HG03432 (cell line): ENCODE measurements around the gene UGT1A5.

Source experiments
- ATAC-seq: cut with Tn5 transposase; IDR thresholded peaks from one replicate; pipeline ENCODE4 v1.9.1; 2021; ENCODE audit warnings: mild to moderate bottlenecking, moderate library complexity; ENCODE audit not compliant: unreplicated experiment

UGT1A5 gene

GRCh38 chr2:233712611-233713261, at the start of gene UGT1A5:
Gene UGT1A5 (plus strand): TSS chr2:233712907. CDS start chr2:233712992, 85 bp downstream.
- no peak for ATAC-seq

- ATAC-seq: no peak
These were observed 48.8 kb upstream of the UGT1A5 start for GRCh38 chr2:233663911-233664310.

- ATAC-seq: no peak
These were observed 44.0 kb upstream of the UGT1A5 start for GRCh38 chr2:233668605-233669260.

GRCh38 chr2:233671290-233672161, 41.2 kb upstream of the UGT1A5 start, which contains the start of gene UGT1A9:
Gene UGT1A9 (plus strand): TSS chr2:233671898. CDS start chr2:233671935, 37 bp downstream.
- ATAC-seq: no peak

GRCh38 chr2:233672886-233673285, 39.8 kb upstream of the UGT1A5 start:
- no peak for ATAC-seq

GRCh38 chr2:233673896-233674295, 38.8 kb upstream of the UGT1A5 start:
- no peak for ATAC-seq

- ATAC-seq: no peak
These were observed 38.4 kb upstream of the UGT1A5 start for GRCh38 chr2:233674314-233674713.

- ATAC-seq: no peak
These were observed 37.7 kb upstream of the UGT1A5 start for GRCh38 chr2:233674995-233675394.

GRCh38 chr2:233676046-233676445, 36.7 kb upstream of the UGT1A5 start:
- ATAC-seq: no peak

GRCh38 chr2:233679196-233679595, 33.5 kb upstream of the UGT1A5 start:
- no peak for ATAC-seq

- no peak for ATAC-seq
These were observed 32.2 kb upstream of the UGT1A5 start for GRCh38 chr2:233680361-233681045.

GRCh38 chr2:233681521-233682099, 31.1 kb upstream of the UGT1A5 start, which contains the start of gene UGT1A7:
Gene UGT1A7 (plus strand): TSS chr2:233681901. CDS start chr2:233681938, 37 bp downstream.
- no peak for ATAC-seq

- no peak for ATAC-seq
These were observed 28.1 kb upstream of the UGT1A5 start for GRCh38 chr2:233684640-233685039.

- ATAC-seq: no peak
These were observed 25.8 kb upstream of the UGT1A5 start for GRCh38 chr2:233686928-233687327.

- no peak for ATAC-seq
These were observed 24.4 kb upstream of the UGT1A5 start for GRCh38 chr2:233688341-233688740.

- no peak for ATAC-seq
These were observed 23.7 kb upstream of the UGT1A5 start for GRCh38 chr2:233689031-233689430.

- ATAC-seq: no peak
These were observed 23.2 kb upstream of the UGT1A5 start for GRCh38 chr2:233689501-233689900.

GRCh38 chr2:233690444-233690843, 22.3 kb upstream of the UGT1A5 start:
- ATAC-seq: no peak

GRCh38 chr2:233691443-233692433, 21.0 kb upstream of the UGT1A5 start:
- no peak for ATAC-seq
